GM12872 (cell line): ENCODE measurements around the gene VRTN.

Experiments
- TF ChIP-seq, protein P1 (sequence below): IDR thresholded peaks from 3 replicates; pipeline ENCODE4 v1.5.1; 2011; ENCODE audit warnings: low read depth, mild to moderate bottlenecking, low read length, moderate library complexity; ENCODE audit not compliant: insufficient read depth

VRTN gene

DNA sequence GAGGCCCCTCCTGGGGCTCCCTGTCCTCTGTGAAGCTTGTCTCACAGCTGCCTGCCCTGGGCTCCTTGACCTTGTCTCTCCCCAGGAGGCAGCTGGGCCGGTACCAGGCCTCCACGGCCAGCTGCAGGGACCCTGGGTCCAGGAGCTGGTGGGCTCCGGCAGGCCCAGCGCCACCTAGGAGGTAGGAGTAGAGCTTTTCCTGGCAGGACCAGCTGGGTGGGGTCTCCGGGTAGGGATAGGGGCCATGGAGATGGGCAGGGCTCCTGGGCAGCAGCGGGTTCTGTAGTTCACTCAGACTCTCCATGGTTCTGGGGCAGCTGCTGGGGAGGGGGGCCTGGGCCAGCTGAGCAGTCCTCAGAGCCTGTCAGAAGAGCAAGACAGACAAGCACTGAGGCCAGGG lies 61.2 kb downstream of the VRTN start:
- TF ChIP-seq, protein P1, sequence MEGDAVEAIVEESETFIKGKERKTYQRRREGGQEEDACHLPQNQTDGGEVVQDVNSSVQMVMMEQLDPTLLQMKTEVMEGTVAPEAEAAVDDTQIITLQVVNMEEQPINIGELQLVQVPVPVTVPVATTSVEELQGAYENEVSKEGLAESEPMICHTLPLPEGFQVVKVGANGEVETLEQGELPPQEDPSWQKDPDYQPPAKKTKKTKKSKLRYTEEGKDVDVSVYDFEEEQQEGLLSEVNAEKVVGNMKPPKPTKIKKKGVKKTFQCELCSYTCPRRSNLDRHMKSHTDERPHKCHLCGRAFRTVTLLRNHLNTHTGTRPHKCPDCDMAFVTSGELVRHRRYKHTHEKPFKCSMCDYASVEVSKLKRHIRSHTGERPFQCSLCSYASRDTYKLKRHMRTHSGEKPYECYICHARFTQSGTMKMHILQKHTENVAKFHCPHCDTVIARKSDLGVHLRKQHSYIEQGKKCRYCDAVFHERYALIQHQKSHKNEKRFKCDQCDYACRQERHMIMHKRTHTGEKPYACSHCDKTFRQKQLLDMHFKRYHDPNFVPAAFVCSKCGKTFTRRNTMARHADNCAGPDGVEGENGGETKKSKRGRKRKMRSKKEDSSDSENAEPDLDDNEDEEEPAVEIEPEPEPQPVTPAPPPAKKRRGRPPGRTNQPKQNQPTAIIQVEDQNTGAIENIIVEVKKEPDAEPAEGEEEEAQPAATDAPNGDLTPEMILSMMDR = no peak
